HG03354 (cell line): ENCODE results near the gene LYSMD3.

Source experiments
- ATAC-seq: cut with Tn5 transposase; IDR thresholded peaks from one replicate; pipeline ENCODE4 v1.9.1; 2021; ENCODE audit warnings: mild to moderate bottlenecking; ENCODE audit not compliant: unreplicated experiment, poor library complexity, severe bottlenecking

LYSMD3 gene

DNA sequence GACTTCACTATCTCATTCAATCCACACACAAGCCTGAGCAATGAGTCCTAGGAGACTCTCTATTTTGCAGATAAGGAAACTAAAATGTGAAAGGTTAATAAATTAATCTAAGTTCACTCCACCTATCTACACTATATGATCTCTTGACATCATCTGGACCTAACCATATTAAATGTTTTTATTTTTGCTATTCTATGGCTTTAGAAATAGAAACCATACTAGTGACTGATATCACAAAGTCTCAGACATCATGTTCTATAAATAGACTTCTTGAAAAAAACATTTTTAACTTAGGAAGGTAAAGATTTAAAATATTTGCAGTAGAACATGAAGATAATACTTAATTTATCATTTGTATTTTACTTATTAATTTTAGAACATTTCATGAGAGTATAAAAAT, 19.8 kb upstream of the LYSMD3 start:
- no peak for ATAC-seq

DNA sequence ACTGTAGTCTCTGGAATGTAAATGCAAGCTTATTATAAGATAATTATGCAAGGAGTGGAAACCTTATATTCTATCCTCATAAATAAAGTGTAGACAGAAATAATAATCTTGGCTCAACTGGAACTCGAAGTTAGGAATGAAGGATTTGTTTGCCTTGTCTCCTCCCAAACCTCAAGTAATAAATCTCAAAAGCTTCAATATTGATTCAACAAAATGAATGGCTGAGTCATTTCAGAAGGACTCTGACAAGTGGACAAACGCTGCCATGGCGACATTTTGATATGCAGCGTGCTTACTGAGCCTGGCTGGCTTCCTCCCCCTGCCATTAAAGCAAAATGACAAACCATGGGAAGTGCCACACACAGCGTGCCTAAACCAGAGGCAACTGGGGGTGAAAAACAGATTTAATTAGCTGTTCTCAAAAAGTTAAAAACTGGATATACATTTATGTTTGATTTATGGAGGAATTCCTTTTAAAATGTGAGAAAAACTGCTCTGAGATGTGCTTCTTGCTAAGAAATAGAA, 18.7 kb upstream of the LYSMD3 start:
- ATAC-seq, result no peak

GRCh38 chr5:90547072-90547536, 17.7 kb upstream of the LYSMD3 start:
- ATAC-seq, result no peak

GRCh38 chr5:90546216-90546837, 16.9 kb upstream of the LYSMD3 start:
- no peak for ATAC-seq

- no peak for ATAC-seq
These were observed 16.1 kb upstream of the LYSMD3 start for GRCh38 chr5:90545511-90545910.

DNA sequence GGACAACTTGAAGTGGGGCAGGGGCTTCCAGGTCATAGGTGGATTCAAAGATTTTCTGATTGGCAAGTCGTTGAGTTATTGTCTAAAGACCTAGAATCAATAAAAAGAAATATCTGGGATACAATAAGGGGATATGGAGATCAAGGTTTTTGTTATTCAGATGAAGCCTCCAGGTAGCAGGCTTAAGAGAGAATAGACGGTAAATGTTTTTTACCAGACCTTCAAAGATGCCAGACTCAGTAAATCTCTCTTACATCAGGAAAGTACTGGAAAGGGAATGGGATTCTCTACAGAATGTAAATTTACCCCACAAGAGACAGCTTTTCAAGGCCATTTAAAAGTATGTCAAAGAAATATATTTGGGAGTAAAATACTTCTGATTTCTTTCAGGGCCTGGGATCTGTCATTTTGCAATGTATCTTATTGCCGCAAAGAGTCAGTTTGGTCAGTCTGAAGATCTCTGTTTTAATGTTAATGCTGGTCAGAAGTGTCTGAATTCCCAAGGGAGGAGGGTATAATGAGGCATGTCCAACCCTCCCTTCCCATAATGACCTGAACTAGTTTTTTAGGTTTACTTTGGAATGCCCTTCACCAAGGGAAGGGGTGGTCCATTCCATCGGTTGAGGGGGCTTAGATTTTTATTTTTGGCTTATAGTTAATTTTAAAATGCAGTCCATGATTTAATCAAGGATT, 13.6 kb upstream of the LYSMD3 start:
- ATAC-seq, result no peak

DNA sequence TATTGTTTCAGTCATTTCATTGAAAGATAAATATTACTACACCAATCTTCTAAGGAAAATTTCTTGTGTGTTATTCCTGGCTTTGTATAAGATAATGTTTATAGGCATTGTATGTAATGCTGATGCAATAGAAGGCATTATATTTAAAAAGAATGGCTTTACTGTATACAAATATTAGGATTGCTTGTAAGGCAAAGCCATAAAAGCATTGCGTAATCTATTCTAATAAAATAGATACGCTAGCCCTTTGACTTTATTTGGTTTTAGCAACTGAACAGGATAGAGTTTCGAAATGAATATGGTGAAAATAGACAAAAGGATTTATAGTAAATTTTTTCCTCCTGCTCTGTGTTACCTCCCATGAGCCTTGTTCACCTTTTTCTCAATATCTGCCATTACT, 5.5 kb upstream of the LYSMD3 start:
- ATAC-seq, result no peak

DNA sequence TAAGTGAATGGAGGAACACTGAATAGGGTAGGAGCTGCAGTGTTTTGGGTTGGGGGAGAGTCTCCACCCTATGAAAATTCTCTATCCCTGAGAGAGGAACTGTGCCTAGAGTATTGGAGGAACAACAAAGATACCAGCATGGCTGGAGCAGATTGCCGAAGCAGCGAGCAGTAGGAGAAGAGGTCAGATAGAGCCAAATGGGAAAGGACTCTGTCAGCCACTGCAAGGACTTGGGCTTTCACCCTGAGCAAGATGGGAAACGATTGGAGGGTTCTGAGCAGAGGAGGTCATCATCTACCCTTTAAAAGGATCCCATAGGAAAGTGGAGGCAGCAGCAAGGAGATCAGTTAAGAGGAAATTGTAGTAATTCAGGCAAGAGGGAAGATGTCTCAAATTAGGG, 4.4 kb upstream of the LYSMD3 start:
- no peak for ATAC-seq

GRCh38 chr5:90530736-90531487, 1.5 kb upstream of the LYSMD3 start:
- no peak for ATAC-seq

DNA sequence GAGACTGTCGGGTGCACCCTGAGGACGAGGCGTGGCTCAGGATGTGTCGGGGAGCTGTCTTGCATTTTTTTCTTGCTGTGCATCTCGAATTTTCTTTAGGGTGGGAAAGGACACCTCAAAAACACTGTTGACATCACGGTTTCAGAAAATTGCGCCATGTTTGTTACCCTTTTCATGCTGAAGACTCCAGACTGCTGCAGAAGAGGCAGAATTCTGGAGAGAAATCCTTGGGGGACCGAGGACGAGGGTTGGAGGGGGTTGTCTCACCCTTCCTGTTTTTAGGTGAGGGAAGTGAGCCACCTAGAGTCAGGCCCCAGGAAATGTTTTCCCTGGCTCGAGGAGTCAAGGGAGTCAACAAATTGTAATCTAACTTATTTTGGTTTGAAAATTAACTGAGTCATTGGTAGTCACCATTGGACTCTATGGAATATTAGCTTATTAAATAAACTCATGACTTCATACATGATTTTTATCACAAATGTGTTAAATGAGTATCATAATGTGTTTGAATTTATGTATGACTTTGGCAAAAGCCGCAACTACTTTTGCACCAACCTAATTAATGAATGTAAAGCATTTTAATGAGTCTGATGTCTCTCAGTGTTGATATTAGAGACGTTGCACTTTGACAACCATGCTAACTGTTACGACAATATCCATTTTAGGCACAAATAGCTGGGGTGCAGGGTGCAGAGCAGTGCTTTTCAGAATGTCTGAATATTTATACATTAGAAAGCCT, 724 bp upstream of the LYSMD3 start:
- peak; percentile 64 for ATAC-seq

DNA sequence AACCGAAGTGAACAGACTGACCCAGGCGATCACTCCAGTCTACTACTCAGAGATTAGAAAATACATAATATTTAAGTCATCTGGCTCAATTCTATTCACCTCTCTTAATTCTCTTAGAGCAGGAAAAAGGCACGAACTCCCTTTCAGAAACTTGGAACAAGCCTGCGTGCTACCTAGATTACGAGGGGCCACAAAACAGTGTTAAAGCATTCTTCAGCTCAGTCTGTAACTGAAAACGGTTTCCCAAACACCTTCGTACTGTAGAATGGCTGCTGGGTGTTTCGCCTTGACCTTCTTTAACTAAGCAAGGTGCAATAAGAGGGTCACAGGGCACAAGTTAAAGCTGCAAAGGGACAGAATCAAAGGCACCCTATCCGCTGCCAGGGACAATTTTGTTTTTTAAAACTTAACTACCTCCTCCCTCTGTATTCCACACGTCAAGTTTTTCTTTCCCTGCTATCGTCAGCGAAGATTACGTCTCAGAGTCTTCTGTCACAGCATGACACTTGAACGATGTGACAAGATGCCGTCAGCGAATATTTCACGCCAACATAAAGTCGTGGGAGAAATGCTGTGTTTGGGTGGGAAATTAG, 687 bp downstream of the LYSMD3 start:
- peak; percentile 10 for ATAC-seq

DNA sequence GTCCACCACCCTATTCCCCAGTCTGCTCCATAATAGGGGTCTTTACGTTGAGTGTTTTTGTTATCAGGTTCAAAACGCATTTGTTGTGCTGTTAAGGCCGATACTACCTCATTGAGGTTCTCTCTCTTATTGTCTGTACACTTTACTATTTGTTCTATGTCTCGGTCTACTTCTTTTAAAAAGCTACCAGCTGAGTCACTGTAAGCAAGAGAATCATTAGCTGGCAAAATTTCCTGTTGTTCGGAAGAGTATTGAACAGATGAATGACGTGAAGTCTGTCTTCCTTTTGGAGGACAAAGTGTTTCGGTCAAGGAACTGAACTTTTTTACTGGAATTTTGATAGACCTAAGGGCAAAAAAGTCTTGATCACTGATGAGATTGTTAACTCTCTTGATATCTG, 10.3 kb downstream of the LYSMD3 start:
- no peak for ATAC-seq

- no peak for ATAC-seq
These were observed 10.7 kb downstream of the LYSMD3 start for GRCh38 chr5:90518661-90519060.

DNA sequence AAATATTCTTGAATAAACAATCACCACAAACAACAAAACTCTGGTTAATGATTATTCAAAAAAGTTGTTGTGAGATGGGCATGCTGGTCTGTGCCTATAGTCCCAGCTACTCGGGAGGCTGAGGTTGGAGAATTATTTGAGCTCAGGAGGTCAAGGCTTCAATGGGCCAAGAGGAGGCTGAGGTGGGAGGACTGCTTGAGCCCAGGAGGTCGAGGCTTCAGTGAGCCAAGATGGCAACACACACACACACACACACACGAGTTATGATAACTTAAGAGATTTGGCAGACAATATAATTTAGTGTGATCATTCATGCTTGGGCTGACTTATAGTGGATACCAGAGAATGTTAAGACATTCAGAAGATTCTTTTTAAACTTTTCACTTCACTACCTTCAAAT, 14.9 kb downstream of the LYSMD3 start:
- no peak for ATAC-seq

GRCh38 chr5:90510438-90510837, 18.9 kb downstream of the LYSMD3 start:
- ATAC-seq, result no peak

- ATAC-seq, result no peak
These were observed 23.2 kb downstream of the LYSMD3 start for GRCh38 chr5:90506221-90506620.

GRCh38 chr5:90504743-90505142, 24.6 kb downstream of the LYSMD3 start:
- no peak for ATAC-seq

DNA sequence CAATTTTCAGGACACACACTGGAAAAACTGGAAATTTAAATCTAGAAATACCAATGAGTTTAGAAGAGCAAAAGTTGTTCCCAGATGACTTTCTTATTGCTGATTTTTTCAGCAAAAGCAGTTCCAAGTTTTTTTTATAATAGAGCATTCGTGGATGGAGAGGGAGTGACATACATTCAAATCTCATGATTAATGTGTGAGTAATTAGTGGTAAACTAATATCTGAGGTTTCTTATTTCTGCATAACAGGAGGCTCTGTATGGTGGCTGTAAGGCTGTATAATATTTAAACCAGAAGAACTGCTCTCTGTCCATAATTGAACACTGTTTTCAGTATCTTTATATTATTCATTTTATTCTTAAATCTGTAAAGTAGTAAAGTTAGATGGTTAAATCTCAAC, 25.8 kb downstream of the LYSMD3 start:
- ATAC-seq, result no peak

GRCh38 chr5:90495146-90495545, 34.2 kb downstream of the LYSMD3 start:
- ATAC-seq, result no peak

GRCh38 chr5:90494043-90494442, 35.3 kb downstream of the LYSMD3 start:
- ATAC-seq, result no peak
